Measurements from ENCODE around the gene BAZ2B. TPM values are rescaled to one million over a fixed set of nuclear protein-coding genes. Genes with fewer than 3 reads are reported as not detected.
"Not testable (repeated sequence)": the region's sequence is repeated elsewhere in the genome, so short reads cannot be mapped to it uniquely, and the experiment has no call there.

Gene BAZ2B
- total RNA-seq, 2 experiments from 2014 or later, result 7.4 to 8.5 TPM

DNA sequence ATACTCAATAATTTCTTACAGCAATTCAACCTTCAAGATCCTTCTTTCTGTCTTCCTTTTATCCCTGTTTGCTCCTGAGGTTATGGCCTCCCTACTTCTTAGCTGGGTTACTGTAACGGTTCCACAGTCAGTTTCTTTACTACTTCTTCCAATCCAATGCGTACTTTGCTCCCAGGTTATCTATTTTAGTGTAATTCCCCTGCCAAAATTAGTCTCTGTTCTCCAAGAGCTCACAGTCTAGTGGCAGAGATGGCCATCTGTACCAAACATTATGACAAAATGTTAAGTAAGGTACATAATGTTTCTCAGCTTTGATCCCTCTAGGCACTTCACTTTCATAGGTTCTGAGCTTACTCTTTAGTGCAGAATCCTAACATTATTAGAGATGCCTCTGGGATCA is 244.8 kb downstream of the BAZ2B start:
- CTCF ChIA-PET, result no interaction called here
- no peak for DNase-seq
- POLR2A ChIA-PET, result no interaction called here
- Mint-ChIP-seq H3K36me3 (ENCODE audit: low read depth) (peaks cover 4% of the 10 kb centered on the region), H3K4me1 (ENCODE audit: low read depth) (no peaks in the 10 kb centered on the region), H3K9me3 (ENCODE audit: insufficient read depth) (no peaks in the 10 kb centered on the region), H3K27ac (no peak overlapping the region), H3K27me3 (ENCODE audit: low read depth) (no peaks in the 10 kb centered on the region), H3K4me3 (no peak overlapping the region)
- no peak for ATAC-seq

DNA sequence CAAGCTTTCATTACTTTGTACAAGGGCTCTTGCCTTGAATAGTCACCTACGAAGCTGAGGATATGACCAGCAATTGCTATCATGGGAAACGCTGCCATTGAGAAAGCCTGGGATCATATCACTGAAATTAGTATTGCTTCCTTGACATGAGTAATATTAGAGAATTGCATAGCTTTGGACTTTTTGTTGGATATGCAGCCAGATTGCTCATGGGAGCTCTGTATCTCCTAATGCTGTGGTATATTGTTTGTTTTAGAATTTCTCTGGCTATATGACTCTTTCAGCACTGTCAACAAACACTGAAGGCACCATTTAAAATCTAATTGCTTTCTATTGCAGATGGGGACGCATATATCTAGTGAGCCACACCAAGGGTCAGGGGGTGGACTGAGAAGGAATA is 249.8 kb downstream of the BAZ2B start:
- POLR2A ChIA-PET, result no interaction called here
- H3K4me3 Mint-ChIP-seq, result no peak overlapping the region
- ATAC-seq (no peak), DNase-seq (no peak)
- peaks cover 3% of the 10 kb centered on the region for H3K36me3 Mint-ChIP-seq (ENCODE audit: low read depth)
- CTCF ChIA-PET, result no interaction called here
- no peaks in the 10 kb centered on the region for H3K4me1 Mint-ChIP-seq (ENCODE audit: low read depth)
- no peaks in the 10 kb centered on the region for H3K9me3 Mint-ChIP-seq (ENCODE audit: insufficient read depth)
- no peaks in the 10 kb centered on the region for H3K27me3 Mint-ChIP-seq (ENCODE audit: low read depth)
- H3K27ac Mint-ChIP-seq, result no peak overlapping the region

DNA sequence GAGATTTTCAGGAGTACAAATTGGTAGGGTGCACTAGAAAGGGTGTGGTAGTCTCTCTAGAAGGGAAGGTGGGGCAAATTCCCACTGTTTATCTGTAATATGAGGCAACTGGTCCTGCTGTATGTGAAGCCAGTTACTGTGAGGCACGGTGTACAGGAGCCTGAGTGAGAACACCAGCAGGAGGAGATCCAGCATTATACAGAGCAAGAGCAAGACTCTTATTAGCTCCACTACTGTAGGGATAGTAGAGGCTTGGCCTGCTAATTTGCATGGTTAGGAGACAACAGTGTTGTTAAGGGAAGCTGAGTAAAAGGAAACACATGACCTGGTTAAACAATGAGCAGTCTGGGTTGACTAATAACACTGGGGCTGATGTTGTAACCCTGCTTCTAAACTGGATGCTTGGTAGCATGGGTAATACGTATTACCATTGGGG is 253.5 kb downstream of the BAZ2B start:
- Mint-ChIP-seq H3K36me3 (ENCODE audit: low read depth) (no peaks in the 10 kb centered on the region), H3K9me3 (ENCODE audit: insufficient read depth) (no peaks in the 10 kb centered on the region), H3K4me1 (ENCODE audit: low read depth) (no peaks in the 10 kb centered on the region), H3K27ac (no peak overlapping the region), H3K4me3 (no peak overlapping the region), H3K27me3 (ENCODE audit: low read depth) (no peaks in the 10 kb centered on the region)
- ATAC-seq (no peak), DNase-seq (no peak)
- ChIA-PET POLR2A (no interaction called here), CTCF (no interaction called here)

DNA sequence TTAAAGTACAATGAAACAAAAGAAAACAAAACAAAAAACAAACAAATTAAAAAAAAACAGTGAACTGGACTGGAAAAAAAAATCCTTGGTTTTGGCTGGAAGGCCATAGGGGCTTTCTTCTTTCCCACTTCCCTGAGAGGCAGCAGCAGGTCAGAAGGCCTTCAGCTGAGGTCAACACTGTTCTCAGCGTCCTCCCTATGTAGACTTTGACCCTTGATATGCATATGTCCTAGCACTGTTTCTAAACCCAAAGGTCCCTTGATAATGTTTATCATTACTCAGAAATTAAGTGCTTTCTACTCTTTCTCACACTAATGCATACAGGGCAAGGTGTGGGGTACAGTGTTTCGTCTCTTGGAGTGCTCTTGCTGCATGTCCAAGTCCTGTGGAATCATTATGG is 254.3 kb downstream of the BAZ2B start:
- H3K4me1 Mint-ChIP-seq (ENCODE audit: low read depth), result no peaks in the 10 kb centered on the region
- CTCF ChIA-PET, result interaction anchor here (0.6 kb wide), 1 partner anchor 249 kb away, joined by 4 read pairs; no protein-coding TSS in a partner anchor
- ATAC-seq (no peak), DNase-seq (no peak)
- no peak overlapping the region for H3K4me3 Mint-ChIP-seq
- no peaks in the 10 kb centered on the region for H3K9me3 Mint-ChIP-seq (ENCODE audit: insufficient read depth)
- H3K36me3 Mint-ChIP-seq (ENCODE audit: low read depth), result no peaks in the 10 kb centered on the region
- H3K27me3 Mint-ChIP-seq (ENCODE audit: low read depth), result no peaks in the 10 kb centered on the region
- POLR2A ChIA-PET, result no interaction called here
- no peak overlapping the region for H3K27ac Mint-ChIP-seq

DNA sequence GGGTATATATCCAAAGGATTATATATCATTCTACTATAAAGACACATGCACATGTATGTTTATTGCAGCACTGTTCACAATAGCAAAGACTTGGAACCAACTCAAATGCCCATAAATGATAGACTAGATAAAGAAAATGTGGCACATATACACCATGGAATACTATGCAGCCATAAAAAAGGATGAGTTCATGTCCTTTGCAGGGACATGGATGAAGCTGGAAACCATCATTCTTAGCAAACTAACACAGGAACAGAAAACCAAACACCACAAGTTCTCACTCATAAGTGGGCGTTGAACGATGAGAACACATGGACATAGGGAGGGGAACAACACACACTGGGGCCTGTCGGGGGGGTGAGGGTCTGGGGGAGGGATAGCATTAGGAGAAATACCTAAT is 254.7 kb downstream of the BAZ2B start:
- POLR2A ChIA-PET; H3K9me3 Mint-ChIP-seq (ENCODE audit: insufficient read depth); H3K27ac Mint-ChIP-seq; H3K4me3 Mint-ChIP-seq; CTCF ChIA-PET; ATAC-seq; H3K36me3 Mint-ChIP-seq (ENCODE audit: low read depth); DNase-seq; H3K4me1 Mint-ChIP-seq (ENCODE audit: low read depth); H3K27me3 Mint-ChIP-seq (ENCODE audit: low read depth): not testable (repeated sequence)

DNA sequence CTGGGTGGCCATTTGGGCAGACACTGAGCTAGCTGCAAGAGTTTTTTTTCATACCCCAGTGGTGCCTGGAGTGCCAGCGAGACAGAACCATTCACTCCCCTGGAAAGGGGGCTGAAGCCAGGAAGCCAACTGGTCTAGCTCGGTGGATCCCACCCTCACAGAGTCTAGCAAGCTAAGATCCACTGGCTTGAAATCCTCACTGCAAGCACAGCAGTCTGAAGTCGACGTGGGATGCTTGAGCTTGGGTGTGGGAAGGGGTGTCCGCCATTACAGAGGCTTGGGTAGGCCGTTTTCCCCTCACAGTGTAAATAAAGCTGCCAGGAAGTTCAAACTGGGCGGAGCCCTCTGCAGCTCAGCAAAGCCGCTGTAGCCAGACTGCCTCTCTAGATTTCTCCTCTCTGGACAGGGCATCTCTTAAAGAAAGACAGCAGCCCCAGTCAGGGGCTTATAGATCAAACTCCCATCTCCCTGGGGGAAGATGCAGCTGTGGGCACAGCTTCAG is 260.2 kb downstream of the BAZ2B start:
- H3K27ac Mint-ChIP-seq, result no peak overlapping the region
- H3K27me3 Mint-ChIP-seq (ENCODE audit: low read depth), result no peaks in the 10 kb centered on the region
- ChIA-PET POLR2A (no interaction called here), CTCF (no interaction called here)
- H3K36me3 Mint-ChIP-seq (ENCODE audit: low read depth), result no peaks in the 10 kb centered on the region
- ATAC-seq (no peak), DNase-seq (no peak)
- no peak overlapping the region for H3K4me3 Mint-ChIP-seq
- no peaks in the 10 kb centered on the region for H3K9me3 Mint-ChIP-seq (ENCODE audit: insufficient read depth)
- no peaks in the 10 kb centered on the region for H3K4me1 Mint-ChIP-seq (ENCODE audit: low read depth)

DNA sequence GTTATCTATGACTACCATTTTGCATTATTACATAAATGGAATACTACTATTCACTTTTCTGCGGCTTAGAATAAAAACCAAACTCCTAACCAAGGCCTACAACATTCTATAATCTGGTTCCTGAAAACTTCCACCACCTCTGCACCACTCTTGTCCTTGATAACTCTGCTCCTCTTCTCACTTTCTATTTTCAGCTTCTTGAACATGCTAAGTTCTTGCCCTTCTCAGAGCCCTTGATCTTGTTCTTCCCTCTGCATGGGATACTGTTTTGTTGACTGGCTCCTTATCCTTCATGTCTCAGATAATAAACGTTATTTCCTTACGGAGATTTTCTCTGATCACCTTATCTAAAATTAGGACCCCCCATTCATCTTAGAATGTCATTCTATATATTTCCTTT is 264.4 kb downstream of the BAZ2B start:
- Mint-ChIP-seq H3K4me1 (ENCODE audit: low read depth) (no peaks in the 10 kb centered on the region), H3K36me3 (ENCODE audit: low read depth) (no peaks in the 10 kb centered on the region), H3K27me3 (ENCODE audit: low read depth) (no peaks in the 10 kb centered on the region), H3K4me3 (no peak overlapping the region), H3K27ac (no peak overlapping the region), H3K9me3 (ENCODE audit: insufficient read depth) (no peaks in the 10 kb centered on the region)
- no peak for ATAC-seq
- POLR2A ChIA-PET, result no interaction called here
- no peak for DNase-seq
- CTCF ChIA-PET, result no interaction called here

DNA sequence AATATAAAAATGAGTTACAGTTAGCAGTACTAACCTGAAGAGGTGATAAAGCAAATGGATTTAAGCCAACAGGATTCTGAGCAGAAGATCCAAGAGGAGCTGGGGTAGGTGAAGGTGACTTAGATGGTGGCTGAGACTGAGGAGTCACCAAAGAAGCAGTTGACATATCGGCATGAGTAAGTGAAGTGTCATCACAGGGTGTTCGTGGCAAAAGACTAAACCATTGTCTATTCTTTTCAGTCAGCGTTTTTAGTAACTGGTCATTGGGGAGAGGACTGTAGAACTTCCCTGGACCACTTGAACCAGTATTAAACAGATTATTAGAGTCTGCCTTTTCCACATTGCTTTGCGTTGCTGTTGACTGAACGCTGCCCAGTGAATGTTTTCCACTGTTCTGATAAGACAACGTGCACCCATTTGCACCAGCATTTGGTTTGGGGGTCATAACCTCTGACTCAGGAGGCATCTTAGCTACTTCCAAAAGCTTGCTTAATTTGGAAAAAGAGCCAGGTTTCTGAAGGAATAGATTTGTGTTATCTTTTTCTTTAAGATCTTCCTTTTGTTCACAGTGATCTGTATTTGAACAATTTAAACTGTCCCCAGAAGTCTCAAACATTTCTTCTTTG is 266.6 kb downstream of the BAZ2B start:
- H3K9me3 Mint-ChIP-seq (ENCODE audit: insufficient read depth), result no peaks in the 10 kb centered on the region
- H3K27ac Mint-ChIP-seq, result no peak overlapping the region
- DNase-seq (no peak), ATAC-seq (no peak)
- no peak overlapping the region for H3K4me3 Mint-ChIP-seq
- POLR2A ChIA-PET, result no interaction called here
- no peaks in the 10 kb centered on the region for H3K36me3 Mint-ChIP-seq (ENCODE audit: low read depth)
- H3K27me3 Mint-ChIP-seq (ENCODE audit: low read depth), result no peaks in the 10 kb centered on the region
- CTCF ChIA-PET, result no interaction called here
- no peaks in the 10 kb centered on the region for H3K4me1 Mint-ChIP-seq (ENCODE audit: low read depth)

DNA sequence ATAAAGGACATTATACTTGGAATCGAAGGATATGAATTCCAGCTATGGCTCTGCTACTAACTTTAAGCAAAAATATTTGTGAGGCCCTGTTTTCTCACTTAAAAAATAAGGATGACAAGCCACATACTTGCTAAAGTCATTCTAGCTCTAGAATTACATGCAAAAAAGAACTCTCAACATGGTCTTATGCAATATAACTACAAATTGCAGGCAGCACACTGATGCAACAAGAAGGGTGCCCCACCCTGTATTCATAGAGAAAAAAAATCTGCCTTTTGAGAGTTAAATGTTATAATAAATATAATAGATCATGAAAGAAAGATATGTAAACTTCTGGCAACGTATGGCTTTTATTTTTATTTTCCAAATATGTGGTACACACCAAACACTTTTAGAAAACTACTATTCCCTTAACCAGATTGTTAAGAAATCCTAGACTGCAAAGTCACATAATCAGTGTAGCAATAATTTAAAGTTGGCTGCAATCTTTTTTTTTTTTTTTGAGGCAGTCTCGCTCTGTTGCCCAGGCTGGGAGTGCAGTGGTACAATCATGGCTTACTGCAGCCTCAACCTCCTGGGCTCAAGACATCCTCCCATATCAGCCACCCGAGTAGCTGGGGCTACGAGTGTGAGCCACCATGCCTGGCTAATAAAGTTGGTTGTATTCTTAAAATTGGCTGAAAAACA is 289.6 kb downstream of the BAZ2B start:
- Mint-ChIP-seq H3K36me3 (ENCODE audit: low read depth) (no peaks in the 10 kb centered on the region), H3K4me3 (no peak overlapping the region), H3K27me3 (ENCODE audit: low read depth) (no peaks in the 10 kb centered on the region), H3K4me1 (ENCODE audit: low read depth) (no peaks in the 10 kb centered on the region), H3K9me3 (ENCODE audit: insufficient read depth) (no peaks in the 10 kb centered on the region), H3K27ac (no peak overlapping the region)
- ChIA-PET CTCF (no interaction called here), POLR2A (no interaction called here)
- ATAC-seq (no peak), DNase-seq (no peak)

DNA sequence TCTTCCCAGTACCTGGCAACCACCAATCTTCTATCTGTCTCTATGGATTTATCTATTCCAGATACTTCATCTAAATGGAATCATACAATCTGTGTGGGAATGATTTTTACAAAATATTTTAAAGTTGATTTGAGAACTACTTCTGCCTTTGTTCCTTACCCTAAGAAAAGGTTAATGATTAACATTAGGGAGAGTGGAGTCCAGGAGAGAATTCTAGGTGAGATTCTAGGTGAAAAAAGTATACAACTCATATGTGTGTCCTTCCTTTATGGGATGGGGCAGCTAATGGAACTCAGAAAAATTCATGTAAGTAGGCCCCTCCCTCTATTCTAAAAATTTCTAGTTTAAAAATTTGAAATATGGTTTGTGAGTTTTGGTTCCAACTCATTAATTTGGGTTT is 293.9 kb downstream of the BAZ2B start:
- POLR2A ChIA-PET, result no interaction called here
- CTCF ChIA-PET, result no interaction called here
- DNase-seq, result no peak
- no peak overlapping the region for H3K4me3 Mint-ChIP-seq
- H3K27me3 Mint-ChIP-seq (ENCODE audit: low read depth), result no peaks in the 10 kb centered on the region
- no peak overlapping the region for H3K27ac Mint-ChIP-seq
- no peak for ATAC-seq
- H3K4me1 Mint-ChIP-seq (ENCODE audit: low read depth), result no peaks in the 10 kb centered on the region
- H3K36me3 Mint-ChIP-seq (ENCODE audit: low read depth), result no peaks in the 10 kb centered on the region
- H3K9me3 Mint-ChIP-seq (ENCODE audit: insufficient read depth), result no peaks in the 10 kb centered on the region

DNA sequence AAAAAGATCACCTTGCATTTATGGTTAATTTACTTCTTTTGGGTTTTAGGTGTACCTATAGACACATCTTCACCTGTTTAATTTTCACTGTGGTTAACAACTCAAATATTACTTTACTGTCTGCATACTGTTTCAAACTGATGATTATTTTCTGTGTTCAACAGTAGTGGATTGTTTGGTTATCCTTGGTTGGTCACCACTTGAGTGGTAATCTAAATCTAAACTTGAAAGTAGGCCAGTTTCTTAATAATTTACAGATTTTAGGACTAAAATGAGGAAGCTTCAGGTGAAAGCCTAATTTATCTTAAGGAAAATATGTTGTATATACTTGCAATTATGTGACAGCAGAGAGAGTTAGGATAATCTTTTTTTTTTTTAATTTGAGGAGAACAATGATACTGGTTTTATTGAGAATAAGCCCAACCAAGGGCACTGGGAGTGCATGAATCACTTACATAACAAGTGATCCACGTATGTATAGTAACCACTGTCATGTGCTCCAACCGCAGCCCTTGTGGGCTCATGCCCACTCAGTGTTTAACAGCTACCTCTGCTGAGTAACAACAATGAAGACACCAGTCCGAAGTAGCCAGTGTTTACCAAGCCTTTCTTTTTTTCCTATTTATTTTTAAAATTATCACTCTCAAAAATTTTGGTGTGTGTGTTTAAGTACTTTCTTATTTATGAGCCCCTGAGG is 298.8 kb downstream of the BAZ2B start:
- POLR2A ChIA-PET, result no interaction called here
- no peak overlapping the region for H3K4me3 Mint-ChIP-seq
- H3K4me1 Mint-ChIP-seq (ENCODE audit: low read depth), result no peaks in the 10 kb centered on the region
- peaks cover 5% of the 10 kb centered on the region for H3K9me3 Mint-ChIP-seq (ENCODE audit: insufficient read depth)
- no peak for ATAC-seq
- H3K27me3 Mint-ChIP-seq (ENCODE audit: low read depth), result no peaks in the 10 kb centered on the region
- no peak overlapping the region for H3K27ac Mint-ChIP-seq
- CTCF ChIA-PET, result no interaction called here
- H3K36me3 Mint-ChIP-seq (ENCODE audit: low read depth), result no peaks in the 10 kb centered on the region
- DNase-seq, result no peak

DNA sequence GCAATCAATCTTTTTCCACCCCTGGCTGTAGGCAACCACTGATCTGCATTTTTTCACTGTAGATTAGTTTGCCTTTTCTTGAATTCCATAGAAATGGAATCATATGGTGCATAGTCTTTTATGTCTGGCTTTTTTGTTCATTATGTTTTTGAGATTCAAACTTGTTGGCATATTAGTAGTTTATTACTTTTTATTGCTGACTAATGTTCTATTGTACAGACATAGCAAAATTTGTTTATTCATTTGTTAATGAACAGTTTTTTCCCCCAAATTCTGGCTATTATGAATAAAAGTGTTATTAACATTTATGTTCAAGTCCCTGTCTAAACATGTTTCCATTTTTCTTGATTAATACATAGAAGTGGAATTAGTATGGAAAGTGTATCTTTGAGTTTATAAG is 308.4 kb downstream of the BAZ2B start:
- POLR2A ChIA-PET, result no interaction called here
- CTCF ChIA-PET, result no interaction called here
- no peak overlapping the region for H3K4me3 Mint-ChIP-seq
- H3K36me3 Mint-ChIP-seq (ENCODE audit: low read depth), result no peaks in the 10 kb centered on the region
- no peak overlapping the region for H3K27ac Mint-ChIP-seq
- no peaks in the 10 kb centered on the region for H3K4me1 Mint-ChIP-seq (ENCODE audit: low read depth)
- ATAC-seq, result no peak
- peaks cover 7% of the 10 kb centered on the region for H3K27me3 Mint-ChIP-seq (ENCODE audit: low read depth)
- DNase-seq, result no peak
- peaks cover 2% of the 10 kb centered on the region for H3K9me3 Mint-ChIP-seq (ENCODE audit: insufficient read depth)
